SW480 (cell line): Measurements from ENCODE around the gene HYLS1.

Source experiments
- DNase-seq: peaks from one replicate; pipeline ENCODE4 v3.0.0-alpha.2; 2016; ENCODE audit warnings: low spot score

HYLS1 gene

GRCh38 chr11:125933030-125933813, 45.8 kb downstream of the HYLS1 start:
- no peak for DNase-seq

GRCh38 chr11:125934473-125934872, 47.0 kb downstream of the HYLS1 start:
- no peak for DNase-seq

- no peak for DNase-seq
These were observed 47.6 kb downstream of the HYLS1 start for GRCh38 chr11:125935056-125935455.

- no peak for DNase-seq
These were observed 48.2 kb downstream of the HYLS1 start for GRCh38 chr11:125935618-125936199.

- DNase-seq, result no peak
These were observed 51.0 kb downstream of the HYLS1 start for GRCh38 chr11:125938418-125938817.

GRCh38 chr11:125939081-125939521, 51.6 kb downstream of the HYLS1 start:
- no peak for DNase-seq

- DNase-seq, result no peak
These were observed 52.7 kb downstream of the HYLS1 start for GRCh38 chr11:125940145-125940544.

GRCh38 chr11:125941267-125941618, 53.8 kb downstream of the HYLS1 start:
- no peak for DNase-seq

GRCh38 chr11:125941619-125942611, 54.4 kb downstream of the HYLS1 start:
- DNase-seq, result peak; percentile 49

GRCh38 chr11:125942771-125943428, 55.4 kb downstream of the HYLS1 start:
- DNase-seq, result no peak

- no peak for DNase-seq
These were observed 56.3 kb downstream of the HYLS1 start for GRCh38 chr11:125943661-125944349.

GRCh38 chr11:125944350-125945010, 57.0 kb downstream of the HYLS1 start:
- no peak for DNase-seq

GRCh38 chr11:125945011-125945796, 57.7 kb downstream of the HYLS1 start:
- DNase-seq, result no peak

- DNase-seq, result peak; percentile 22
These were observed 58.5 kb downstream of the HYLS1 start, which contains the start of gene VSIG10L2 for GRCh38 chr11:125945797-125946520. VSIG10L2 (plus strand) TSS chr11:125946044; CDS start chr11:125946056, 12 bp downstream.

GRCh38 chr11:125946712-125947418, 59.4 kb downstream of the HYLS1 start:
- no peak for DNase-seq

GRCh38 chr11:125947419-125948277, 60.2 kb downstream of the HYLS1 start:
- no peak for DNase-seq

- no peak for DNase-seq
These were observed 61.0 kb downstream of the HYLS1 start for GRCh38 chr11:125948278-125949051.
